Measurements from ENCODE around the gene BBX.
A peak's percentile ranks its signal among the peaks of the same experiment; 100 is the strongest.

Gene BBX

DNA sequence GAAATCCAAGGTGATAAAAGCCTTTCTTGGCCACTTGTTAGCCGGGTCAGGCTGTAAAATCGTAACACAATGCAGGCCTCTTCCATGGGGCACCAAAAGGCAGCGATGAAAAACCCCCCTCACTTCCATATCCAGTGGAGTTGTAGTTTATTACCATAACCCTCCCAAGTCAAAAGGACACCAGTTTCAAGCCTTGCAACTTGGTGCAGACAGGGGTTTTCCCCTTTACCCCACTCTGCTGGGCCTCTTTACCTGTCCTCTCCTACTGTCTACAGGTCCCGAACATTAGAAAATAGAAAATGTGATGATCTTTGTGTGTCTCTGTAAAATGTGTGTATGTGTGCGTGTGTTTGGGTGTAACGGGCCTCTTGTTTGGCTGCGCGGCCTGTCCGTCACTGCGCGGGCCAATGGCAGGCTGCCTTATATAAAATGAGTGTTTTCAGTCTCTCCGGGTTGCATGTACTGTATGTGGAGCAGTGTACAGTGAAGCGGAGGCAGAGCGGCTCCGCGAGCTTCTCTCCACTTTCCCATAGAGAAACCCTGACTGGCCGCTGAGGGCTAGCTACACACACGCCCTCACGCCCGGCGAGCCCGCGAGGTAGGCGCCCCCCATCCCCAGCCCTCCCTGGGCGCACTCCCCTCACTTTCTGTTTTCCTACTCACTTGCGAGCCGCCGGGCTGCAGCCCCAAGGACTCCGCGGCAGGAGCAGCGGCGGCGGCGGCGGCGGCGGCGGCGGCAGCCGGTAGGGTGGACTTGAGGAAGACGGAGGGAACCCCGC, at the start of gene BBX:
TSS of gene BBX (plus strand) at position 453 of the 779 bp plus-strand sequence. CDS start 187,499 bp downstream, outside the sequence.
- DNase-seq, result peak; percentile 99

DNA sequence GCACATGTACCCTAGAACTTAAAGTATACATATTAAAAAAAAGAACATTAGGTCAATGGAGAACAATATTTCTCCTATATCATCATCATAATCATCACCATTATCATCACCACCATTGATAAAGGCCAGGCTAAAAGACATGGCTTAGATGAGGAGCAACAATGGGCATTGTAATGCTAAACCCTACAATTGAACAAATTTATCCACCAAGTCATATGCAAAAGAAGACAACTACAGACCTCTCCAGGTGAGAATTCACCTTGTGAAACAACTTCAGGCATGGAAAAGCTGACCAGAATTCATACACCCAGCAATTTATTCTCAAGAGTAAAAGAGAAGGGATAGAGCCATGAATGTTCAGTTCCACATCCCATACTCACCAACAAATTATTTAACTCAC, 46.3 kb upstream of the BBX start:
- no peak for DNase-seq

DNA sequence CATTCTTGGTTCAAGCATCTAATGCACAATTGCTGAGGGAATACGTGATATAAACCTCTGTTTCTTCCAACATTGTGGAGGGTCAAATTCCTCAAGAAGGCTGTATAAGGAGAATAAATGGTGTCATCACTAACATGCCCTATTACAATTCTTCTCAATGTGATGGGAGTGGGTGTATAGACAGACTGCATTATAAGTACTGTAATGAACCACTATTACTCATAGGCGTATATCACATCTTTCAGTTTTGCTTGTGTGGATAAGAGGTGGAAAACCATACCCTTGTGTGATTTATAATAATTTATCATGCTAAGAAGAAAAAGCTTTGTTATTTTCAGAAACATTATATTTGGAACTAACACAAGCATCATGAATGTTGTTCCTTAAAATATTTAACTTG, 35.3 kb upstream of the BBX start:
- no peak for DNase-seq

DNA sequence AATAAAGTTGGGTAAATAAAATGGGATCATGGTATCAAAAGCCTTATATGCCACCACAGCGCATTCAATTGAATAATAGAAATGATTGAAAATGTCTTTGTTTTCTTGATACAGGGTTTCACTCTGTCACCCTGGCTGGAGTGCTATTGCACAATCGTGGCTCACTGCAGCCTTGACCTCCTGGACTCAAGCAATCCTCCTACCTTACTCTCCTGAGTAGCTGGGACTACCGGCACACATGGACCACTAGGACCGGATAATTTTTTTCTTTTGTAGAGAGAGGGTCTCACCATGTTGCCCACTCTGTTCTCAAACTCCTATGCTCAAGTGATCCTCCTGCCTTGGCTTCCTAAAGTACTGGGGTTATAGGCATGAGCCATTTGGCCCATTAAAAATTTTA, 33.8 kb upstream of the BBX start:
- no peak for DNase-seq

DNA sequence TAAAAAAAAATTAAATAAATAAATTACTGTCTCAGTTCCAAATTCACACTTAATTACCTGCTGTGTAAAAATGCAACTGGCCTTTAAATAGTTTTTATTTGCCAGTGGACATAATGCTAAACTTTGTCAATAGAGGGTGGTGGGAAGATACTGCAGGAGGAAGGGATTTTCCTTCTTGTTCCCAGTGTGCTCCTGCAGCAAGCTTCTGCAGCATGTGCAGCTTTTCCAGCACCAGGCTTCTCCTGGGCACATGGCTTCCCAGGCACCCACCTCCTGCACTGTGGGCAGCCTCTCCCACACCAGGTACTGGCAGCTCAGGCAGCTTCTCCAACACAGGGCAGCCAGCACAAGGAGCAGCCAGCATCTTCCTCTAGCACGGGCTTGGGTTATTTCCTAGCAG, 29.6 kb upstream of the BBX start:
- no peak for DNase-seq

DNA sequence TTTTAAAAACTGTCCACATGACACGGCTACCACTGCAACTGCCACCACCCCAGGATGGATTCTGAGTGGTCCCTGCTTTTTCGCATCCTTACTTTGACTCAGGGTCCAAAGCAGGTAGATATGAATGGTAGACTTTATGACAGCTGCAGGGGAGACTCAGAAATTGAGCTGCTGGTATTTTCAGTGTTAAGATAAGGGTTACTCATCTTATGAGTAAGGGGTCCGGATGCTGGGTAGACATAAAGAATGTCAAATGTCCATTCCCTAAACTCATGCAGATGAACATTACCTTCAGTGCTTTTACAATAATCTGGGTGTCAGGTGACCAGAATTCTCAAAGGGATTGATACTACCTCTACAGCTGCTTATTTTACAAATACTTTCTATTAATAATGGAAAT, 25.9 kb upstream of the BBX start:
- no peak for DNase-seq

DNA sequence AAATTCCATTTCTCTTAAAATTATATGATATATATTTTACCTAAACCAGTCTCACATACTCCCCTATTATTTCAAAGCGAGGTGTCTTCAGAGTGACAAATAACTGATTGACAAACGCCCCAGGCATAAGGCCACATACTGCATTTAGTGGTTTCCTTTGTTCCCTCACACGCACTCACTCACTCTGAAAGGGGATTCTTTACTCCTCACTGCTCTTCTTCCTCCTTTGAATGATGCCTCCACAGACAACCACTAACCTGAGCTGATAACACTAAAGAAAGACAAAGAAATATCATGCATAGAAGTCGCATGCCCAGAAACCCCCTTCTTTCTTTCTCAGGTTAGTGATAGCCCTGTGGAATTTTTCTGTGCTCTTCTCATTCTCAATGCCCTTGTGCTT, 24.1 kb upstream of the BBX start:
- no peak for DNase-seq

DNA sequence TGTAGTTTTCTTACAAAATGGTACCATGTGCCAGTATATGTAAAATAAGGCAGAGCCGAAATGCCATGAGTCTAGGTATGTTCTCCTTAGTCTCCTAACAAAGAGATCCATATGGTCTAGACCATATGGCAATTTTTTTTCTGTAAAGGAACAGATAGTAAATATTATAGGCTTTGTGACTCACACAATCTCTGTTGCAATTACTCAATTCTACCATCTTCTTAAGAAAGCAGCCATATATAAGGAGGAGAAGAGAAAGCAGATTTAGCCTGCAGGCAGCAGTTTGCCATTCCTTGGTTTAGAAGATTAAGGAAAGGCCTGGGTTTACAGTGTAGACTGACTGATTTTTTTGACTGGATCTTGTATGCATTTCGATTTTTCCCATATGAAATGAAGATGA, 16.3 kb upstream of the BBX start:
- DNase-seq, result no peak

DNA sequence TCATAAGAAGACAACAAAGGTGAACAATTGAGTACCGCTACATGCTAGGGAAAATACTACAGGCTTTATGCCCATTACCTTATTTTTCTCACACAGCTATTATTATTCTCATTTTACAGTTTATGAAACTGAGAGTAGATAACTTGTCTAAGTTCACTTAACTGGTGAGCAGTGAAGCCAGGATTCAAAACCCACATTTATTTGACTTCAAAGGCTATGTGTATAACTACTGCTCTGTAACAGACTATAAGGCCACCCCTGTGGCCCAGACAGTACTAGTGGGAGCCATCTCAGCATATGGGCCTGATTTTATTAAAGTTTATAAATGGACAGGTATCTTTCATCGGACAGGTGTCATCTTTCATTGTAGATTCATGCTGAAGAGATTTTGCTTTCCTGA, 14.4 kb upstream of the BBX start:
- DNase-seq, result no peak

DNA sequence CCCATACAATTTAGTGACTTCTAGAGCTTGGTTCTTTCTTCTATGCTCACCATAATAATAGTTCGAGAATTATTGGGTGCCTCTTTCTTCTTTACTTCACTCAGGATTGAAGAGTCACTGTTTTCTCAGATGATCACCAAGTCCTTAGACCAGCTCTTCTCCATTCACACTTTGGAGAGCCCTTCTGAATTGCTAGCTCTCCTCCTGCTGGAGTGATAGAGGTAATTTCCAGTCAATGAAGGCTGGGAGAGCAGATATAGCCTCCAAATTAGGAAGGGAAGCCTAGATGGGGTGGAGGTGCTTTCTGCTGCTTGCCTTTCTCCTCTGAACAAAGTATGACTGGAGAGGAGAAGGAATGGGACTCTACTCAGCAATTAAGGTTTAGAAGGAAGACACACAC, 10.7 kb upstream of the BBX start:
- no peak for DNase-seq

DNA sequence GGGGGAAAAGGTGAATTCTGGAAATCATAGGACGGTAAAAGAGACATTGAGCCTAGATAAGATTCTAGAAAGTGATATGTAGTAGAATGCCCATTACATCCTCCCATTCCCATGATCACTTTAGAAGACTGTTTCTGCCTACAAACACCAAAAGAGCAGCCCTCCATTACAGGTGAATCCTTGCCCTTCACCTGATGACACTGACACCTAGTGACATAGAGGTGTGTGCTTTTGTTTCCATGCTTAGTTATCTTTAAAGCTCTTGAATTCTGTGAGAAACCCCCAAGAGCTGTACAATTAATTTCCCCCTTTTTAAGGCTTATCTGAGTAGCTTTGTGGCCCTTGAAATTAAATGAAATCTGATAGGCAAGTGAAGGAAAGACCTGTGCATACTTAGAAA, 8.3 kb upstream of the BBX start:
- no peak for DNase-seq

DNA sequence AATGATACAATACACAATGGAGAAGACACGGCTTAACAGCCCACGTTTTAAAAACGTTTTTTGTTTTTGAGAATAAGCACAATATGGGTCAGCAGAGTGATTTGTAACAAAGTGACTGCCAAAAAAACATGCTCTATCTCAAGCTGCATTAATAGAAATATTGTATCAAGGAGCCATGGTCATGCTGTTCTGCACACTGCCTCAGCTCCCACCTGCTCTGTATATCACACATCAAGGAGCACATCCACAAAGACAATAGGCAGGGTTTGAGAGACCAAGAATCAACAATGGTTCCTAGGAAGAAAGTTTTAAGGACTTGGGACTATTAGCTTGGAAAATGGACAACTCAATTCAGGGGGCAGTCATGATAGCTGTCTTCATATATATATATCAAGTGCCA, 6.3 kb upstream of the BBX start:
- DNase-seq, result no peak

DNA sequence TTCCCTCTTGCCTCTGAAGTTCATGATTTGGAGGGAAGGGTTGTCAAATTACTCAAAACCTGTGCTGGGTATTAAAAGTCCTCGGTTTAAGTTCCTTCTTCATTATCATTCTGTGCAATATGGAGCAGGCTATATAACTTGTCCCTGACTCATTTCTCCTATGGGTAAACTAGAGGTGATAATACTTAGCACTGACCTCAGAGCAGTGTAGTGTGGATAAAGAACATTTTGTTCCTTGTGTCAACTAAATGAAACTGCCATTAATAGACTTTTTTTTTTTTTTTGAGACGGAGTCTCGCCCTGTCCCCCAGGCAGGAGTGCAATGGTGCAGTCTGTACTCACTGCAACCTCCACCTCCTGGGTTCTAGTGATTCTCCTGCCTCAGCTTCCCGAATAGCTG, 2.2 kb upstream of the BBX start:
- DNase-seq, result no peak

DNA sequence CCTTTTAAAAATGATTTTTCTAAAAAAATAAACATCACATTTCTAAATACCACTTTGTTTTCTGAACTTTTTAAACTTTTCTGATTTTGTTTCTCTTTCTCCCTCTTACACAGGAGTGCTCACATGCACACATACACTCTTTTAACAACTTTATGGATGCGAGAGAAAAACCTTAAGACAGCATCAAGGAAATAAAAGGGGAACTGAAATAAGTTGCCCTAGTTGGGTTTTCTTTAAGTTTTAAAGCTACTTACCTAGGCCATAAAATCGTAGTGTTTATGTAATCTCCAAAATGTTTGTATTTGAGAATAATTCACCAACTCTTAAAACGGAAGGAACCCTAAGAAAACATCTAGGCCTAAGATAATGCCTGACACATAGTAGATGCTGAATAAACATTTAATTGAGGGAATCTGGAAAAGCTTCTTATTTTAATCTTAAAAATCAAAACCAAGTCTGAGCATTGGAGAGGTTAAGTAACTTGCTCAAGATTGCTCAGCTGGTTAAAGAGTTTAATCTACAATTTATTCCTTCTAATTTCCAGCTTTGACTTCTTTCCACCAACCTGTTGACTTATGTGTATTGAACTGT, 1.2 kb upstream of the BBX start:
- DNase-seq, result no peak

DNA sequence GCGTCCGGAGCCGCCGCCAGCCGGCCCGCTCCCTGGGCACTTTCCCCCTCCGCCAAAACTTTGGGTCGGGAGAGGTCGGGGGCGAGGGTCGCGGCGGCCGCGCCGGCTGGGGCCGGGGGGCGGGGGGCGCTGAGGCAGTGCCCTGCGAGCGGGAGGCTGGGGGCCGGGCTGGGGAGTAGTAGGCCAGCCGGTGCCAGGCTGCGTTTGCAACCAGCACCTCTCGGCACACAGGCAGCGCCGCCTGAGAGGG, 452 bp downstream of the BBX start:
- no peak for DNase-seq

DNA sequence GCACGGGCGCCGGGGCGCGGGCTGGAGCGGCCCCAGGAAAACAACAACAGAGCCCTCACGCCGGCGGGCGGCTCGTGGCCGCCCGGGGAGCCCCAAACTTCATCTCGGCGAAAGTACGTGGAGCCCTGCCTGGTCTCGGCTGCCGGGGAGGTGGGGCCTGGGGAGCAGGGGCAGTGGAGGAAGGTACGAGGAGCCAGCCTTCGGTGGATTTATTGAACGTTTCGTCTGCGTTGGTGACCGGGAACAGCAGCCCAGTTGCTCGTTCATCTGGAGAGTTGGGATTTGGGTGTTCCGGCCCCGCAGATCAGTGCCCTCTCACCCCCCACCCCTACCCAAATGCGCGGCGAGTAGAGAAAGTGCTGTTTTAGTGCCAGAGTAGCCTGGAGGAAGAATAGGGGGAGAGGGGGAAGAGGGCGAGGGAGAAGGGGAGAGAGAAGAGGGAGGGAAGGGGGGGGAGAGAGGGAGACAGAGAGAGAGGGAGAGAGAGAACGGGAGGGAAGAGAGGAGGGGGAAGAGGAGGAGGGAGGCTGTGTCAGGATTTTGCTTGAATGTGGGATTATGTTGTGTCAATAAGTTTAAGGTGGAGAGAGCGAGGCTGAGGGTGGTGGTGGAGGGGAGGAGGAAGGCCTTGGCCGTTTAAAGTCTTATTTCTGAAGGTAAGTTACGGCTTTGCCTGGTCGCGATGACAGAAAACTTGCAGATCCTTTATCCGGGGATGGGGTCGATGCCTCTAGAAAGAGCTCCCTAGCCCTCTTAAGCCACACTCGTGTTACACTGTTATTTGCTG, 970 bp downstream of the BBX start:
- peak; percentile 82 for DNase-seq

DNA sequence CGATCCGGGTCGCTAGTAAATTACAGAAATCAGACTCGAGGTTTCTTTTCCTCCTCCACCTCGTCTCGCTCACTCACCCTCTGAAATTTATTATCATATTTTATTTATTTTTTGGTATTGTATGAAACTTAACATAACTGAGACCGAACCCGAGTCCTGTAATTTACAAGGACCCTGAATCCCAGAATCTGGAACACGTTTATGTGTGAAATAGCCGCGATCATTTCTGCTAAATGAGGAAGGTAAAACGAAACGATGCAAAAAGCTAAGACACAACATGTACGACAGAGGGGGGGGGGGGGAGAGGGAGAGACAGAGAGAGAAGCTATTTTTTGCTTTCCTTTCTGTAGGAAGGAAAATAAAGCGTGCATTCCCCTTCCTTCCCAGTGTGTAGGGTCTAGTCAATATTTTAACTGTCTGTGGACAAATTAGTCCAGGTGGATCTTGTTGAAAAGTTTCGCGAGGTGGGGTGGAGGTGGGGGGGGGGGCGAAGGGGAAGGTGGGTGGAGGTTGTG, 1.6 kb downstream of the BBX start:
- DNase-seq, result no peak

DNA sequence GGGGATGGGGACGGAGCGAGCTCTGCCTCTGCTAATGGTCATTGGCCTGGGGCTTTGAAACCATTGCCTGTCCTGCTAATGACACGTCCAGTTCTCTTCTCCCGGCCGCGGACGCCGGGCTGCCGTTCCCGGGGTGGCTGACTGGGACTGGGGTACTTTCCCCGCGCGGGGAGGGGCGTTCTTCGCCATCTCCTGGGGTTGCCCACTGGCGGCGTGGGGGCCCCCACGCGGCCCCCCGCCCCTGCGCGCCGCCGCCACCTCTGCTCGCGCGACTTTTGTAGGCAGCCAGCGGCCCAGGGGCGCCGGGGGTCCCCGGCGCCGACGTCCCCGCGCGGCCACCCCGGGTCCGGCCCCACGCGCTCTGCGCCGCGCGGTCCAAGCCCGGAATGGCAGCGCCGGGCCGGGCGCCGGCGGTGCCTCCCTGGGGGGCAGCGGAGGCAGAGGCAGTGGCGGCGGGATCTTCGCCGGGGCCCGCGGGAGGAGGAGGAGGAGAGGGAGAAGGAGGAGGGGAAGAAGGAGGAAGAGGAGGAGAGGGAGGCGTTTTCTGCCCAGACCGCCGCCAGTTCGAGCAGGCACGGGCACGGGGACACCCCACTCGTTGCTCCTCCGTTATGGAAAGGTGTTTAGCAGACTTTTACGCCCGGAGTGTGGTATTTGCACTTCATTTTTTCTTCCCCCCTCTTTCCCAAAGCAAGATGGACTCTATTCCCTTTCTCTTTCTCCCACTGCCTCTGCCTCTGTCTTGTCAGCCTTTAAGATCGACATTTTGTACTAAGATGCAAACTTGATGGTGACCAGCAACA, 2.3 kb downstream of the BBX start:
- peak; percentile 74 for DNase-seq

DNA sequence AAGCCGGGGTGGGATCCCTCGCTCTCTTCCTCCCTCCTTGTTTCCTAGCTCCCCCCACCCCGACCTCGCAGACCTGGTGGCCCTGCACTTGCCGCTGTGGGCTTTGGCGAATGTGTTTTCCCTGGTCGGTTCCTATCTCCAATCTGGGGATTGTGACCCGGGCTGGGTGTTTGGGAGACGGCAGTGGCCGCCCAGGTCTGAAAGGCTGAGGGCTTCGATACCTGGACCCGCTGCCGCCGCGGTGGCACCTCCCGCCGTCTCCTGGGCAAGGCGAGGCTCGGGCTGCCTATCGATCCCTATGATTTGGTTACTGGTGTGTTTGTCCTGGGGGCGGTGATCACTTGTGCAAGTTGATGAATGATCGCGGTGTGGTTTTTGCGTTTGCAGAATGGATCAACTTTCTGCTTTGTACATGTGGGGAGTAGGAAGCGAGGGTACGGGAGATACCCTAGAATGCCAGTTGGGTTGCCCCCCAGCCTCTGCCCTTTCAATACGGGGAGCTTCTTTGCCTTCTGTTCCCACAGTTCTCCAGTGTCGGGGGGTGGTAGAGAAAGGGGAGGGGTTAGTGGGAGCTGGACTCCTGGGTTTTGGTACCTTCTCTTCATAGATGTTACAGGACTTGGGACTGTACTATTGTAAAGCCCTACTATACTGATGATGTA, 3.0 kb downstream of the BBX start:
- DNase-seq, result no peak

DNA sequence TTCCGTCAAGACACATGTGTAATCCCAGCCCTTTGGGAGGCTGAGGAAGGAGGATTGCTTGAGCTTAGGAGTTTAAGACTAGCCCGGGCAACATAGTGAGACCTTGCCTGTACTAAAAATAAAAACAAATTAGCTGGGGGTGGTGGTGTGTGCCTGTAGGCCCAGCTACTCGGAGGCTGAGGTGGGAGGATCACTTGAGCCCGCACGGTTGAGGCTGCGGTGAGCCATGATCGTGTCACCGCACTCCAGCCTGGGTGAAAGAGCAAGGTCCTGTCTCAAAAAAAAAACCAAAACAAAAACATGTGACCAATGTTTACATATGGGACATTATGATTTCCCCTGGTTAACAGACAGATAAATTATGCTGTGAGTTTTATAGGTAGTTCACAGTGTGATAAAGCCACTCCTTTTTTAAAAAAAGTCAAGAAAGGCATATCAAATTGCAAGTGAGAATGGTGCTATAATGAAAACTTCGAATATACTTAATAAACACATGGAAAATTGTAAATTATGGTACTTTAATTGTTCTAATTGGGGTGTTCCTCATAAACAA, 9.2 kb downstream of the BBX start:
- no peak for DNase-seq

DNA sequence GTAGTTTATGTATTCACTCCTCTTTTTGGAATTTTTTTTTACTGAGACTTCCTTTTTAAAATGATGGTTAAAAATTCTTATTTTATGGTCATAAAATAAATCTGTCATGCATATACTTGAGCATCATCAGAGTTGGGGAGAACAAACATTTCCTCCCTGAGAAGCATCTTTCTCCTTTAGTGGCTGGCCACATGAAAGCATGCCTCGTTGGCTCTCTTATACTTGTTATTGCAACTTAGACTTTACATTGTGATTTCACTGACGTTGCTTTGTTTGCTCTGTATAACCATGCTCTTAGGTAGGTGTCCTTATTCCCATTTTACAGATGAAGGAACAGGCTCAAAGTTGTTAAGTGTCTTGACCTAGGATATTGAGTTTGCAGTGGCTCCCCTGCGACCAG, 18.1 kb downstream of the BBX start:
- no peak for DNase-seq

DNA sequence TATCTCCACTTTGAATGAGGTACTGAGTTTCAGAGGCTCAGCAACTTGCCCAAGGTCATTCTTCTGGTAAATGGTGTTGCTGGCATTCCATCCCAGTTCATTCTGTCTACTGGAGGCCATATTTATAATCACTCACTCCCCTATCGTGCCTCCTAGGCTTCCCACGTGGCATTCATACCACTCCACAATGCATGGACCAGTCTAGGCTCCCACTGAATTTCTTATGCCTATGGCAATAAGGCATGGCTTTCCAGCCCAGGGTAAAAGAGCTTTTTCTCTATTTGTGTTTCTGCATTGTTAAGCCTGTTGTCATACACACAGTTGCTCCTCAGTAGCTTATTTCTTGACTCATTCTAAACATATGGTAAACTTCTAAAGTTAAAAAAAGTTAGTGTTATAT, 19.9 kb downstream of the BBX start:
- no peak for DNase-seq

DNA sequence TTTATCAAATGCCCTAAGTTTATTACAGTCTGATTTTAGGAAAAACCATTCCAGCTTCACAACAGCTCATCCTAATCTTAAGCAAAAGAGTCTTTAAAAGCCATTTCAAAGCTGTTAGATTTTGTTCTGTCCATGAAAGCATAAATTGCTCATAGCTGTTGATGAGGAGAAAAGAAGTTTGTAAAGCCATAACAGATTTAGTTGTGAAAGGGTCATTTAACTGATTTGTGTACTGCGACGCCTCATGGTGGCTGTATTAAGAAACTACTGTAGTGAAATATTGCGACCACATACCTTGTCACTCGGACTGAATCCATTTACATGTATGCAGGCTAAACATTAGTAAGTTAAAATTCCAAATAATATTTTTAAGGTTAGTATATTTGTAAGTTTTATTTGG, 20.9 kb downstream of the BBX start:
- no peak for DNase-seq
